PC-3 (cell line): Measurements from ENCODE around the gene LIN9. TPM values are rescaled to one million over a fixed set of nuclear protein-coding genes. Genes with fewer than 3 reads are reported as not detected.

Source experiments
- ATAC-seq: fragments of 200-7000 bp; cut with Tn5 transposase; 2 replicates; pipeline ENCODE4 v1.9.1; 2020; ENCODE audit warnings: mild to moderate bottlenecking, moderate library complexity
- BruUV-seq: library from RNA; stranded (reverse); fragments of 400-500 nt; replicated peaks from 2 replicates; lab custom pipeline; 2021; lab: Mats Ljungman, UMichigan
- CTCF ChIA-PET: fragments of 300-600 bp; sonication (Branson Sonifier 250); formaldehyde crosslinking; loops from one replicate; lab custom pipeline; 2022; ENCODE audit warnings: antibody characterized with exemption; lab: Charles Lee
- POLR2A ChIA-PET: fragments of 300-600 bp; sonication (Branson Sonifier 250); formaldehyde crosslinking; loops from one replicate; lab custom pipeline; 2022; ENCODE audit warnings: antibody characterized with exemption; ENCODE audit not compliant: unreplicated experiment; lab: Charles Lee
- DNase-seq: peaks from one replicate; pipeline ENCODE4 v3.0.0-alpha.2; 2015
- H2AFZ ChIP-seq: fragments of 300-600 bp; sonication (generic); 2 replicates; pipeline ENCODE4 v1.6.0; 2016; ENCODE audit warnings: antibody characterized with exemption, low read length
- H3F3A ChIP-seq: fragments of 300-600 bp; sonication (generic); one replicate; pipeline ENCODE4 v1.6.0; 2017; ENCODE audit warnings: antibody characterized with exemption, low read length, control low read depth, mild to moderate bottlenecking; ENCODE audit not compliant: unreplicated experiment
- H3K27ac ChIP-seq: fragments of 300-600 bp; sonication (generic); 2 replicates; pipeline ENCODE4 v1.5.1; 2016; ENCODE audit warnings: mild to moderate bottlenecking, low read length
- H3K27me3 ChIP-seq: fragments of 300-600 bp; sonication (generic); 2 replicates; pipeline ENCODE4 v1.6.1; 2016; ENCODE audit warnings: low read length, mixed read lengths
- H3K36me3 ChIP-seq: fragments of 300-600 bp; sonication (generic); 2 replicates; pipeline ENCODE4 v1.6.1; 2016; ENCODE audit warnings: low read depth, mixed run types, low read length, mixed read lengths
- H3K4me1 ChIP-seq: fragments of 300-600 bp; sonication (generic); 2 replicates; pipeline ENCODE4 v1.5.1; 2016; ENCODE audit warnings: low read length; ENCODE audit not compliant: insufficient read depth
- H3K4me2 ChIP-seq: fragments of 300-600 bp; sonication (generic); 2 replicates; pipeline ENCODE4 v1.6.0; 2016; ENCODE audit warnings: low read length
- H3K4me3 ChIP-seq: fragments of 300-600 bp; sonication (generic); 2 replicates; pipeline ENCODE4 v1.5.1; 2016; ENCODE audit warnings: mild to moderate bottlenecking, low read length, mixed read lengths
- H3K79me2 ChIP-seq: fragments of 300-600 bp; sonication (generic); 2 replicates; pipeline ENCODE4 v1.6.1; 2017; ENCODE audit warnings: low read length, mixed read lengths
- H3K9ac ChIP-seq: fragments of 300-600 bp; sonication (generic); 2 replicates; pipeline ENCODE4 v1.6.0; 2016; ENCODE audit warnings: mild to moderate bottlenecking, low read length
- H3K9me2 ChIP-seq: fragments of 300-600 bp; sonication (generic); replicated peaks from 2 replicates; pipeline ENCODE4 v1.6.1; 2016; ENCODE audit warnings: mixed run types, low read length, mixed read lengths
- H3K9me3 ChIP-seq: fragments of 300-600 bp; sonication (generic); 2 replicates; pipeline ENCODE4 v1.6.1; 2016; ENCODE audit warnings: low read length, mixed read lengths
- H4K20me1 ChIP-seq: fragments of 300-600 bp; sonication (generic); 2 replicates; pipeline ENCODE4 v1.6.1; 2016; ENCODE audit warnings: low read length, mixed read lengths
- CTCF ChIP-seq: fragments of 300-600 bp; sonication (generic); conservative IDR thresholded peaks from 2 replicates; pipeline ENCODE4 v1.5.1; 2017; ENCODE audit warnings: antibody characterized with exemption, low read depth, mild to moderate bottlenecking, low read length
- EZH2 ChIP-seq: fragments of 300-600 bp; sonication (generic); IDR thresholded peaks from one replicate; pipeline ENCODE4 v1.6.1; 2017; ENCODE audit warnings: antibody characterized with exemption, mild to moderate bottlenecking, low read length; ENCODE audit not compliant: unreplicated experiment
- EZH2phosphoT487 ChIP-seq: fragments of 300-600 bp; sonication (generic); IDR thresholded peaks from 2 replicates; pipeline ENCODE4 v1.6.1; 2018; ENCODE audit warnings: mild to moderate bottlenecking, antibody characterized with exemption, low read length, borderline replicate concordance
- intact Hi-C: fragments of 100-400 bp; cut with micrococcal nuclease; formaldehyde crosslinking; loops from 2 replicates; pipeline ENCODE4 v1.9.0; 2023
- total RNA-seq: library from RNA; depleted of rRNA; stranded (reverse); fragments of >200 nt; gene quantifications from 2 replicates; pipeline ENCODE4 v1.2.3, GENCODE V29; 2014

The LIN9 gene
- total RNA-seq, 1 experiment from 2014 or later, result 25.3 TPM

DNA sequence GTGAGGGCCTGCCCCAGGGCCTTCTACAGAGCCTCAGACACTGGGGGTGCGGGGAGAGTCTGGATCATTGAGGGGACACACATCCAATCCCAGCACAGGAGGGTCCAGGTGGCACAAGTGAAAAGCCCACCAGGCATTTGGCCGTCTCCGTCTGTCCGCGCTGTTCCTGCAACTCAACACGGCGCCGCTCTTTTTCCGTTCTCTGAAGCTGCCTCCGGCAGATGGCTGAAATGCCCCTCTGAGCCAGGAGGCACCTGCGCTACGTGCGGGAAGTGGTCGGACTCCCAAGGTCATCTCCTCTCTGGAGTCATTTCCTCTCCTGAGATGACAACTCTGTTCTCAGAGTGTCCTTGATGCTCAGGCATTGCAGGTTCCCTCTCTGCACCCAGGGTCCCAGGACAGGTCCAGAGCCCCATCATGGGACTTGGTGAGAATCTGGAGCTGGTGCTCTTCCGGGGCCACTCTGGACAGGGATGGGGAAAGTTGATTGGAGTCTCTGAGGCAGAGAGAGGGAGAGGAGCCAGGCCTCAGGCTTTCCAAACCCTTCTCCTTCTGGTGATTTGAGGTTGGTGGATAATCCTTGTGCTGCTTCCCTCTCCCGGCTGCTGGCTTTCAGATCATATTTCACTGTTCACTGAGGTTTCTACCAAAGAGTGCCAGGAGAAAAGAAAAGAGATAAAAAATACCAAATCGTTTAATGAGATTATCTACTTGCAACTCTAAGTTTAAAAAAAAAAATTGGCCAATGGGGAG, 99.5 kb downstream of the LIN9 start:
- H2AFZ ChIP-seq, result no peak overlapping the region
- DNase-seq, result no peak
- CTCF ChIA-PET, result no interaction called here
- H3K9me2 ChIP-seq, result no peaks in the 10 kb centered on the region
- H3K4me2 ChIP-seq, result no peak overlapping the region
- no peak overlapping the region for H3K9ac ChIP-seq
- H3K4me3 ChIP-seq, result no peak overlapping the region
- H3K4me1 ChIP-seq, result no peaks in the 10 kb centered on the region
- no TSS peak for BruUV-seq
- TF ChIP-seq CTCF, result no peak
- POLR2A ChIA-PET, result no interaction called here
- no peak for ATAC-seq
- no peaks in the 10 kb centered on the region for H4K20me1 ChIP-seq
- no peaks in the 10 kb centered on the region for H3F3A ChIP-seq
- H3K9me3 ChIP-seq, result no peaks in the 10 kb centered on the region
- H3K79me2 ChIP-seq, result no peaks in the 10 kb centered on the region
- intact Hi-C loops, result no loop called here
- H3K27me3 ChIP-seq, result no peaks in the 10 kb centered on the region
- no peaks in the 10 kb centered on the region for H3K36me3 ChIP-seq
- H3K27ac ChIP-seq, result no peak overlapping the region

DNA sequence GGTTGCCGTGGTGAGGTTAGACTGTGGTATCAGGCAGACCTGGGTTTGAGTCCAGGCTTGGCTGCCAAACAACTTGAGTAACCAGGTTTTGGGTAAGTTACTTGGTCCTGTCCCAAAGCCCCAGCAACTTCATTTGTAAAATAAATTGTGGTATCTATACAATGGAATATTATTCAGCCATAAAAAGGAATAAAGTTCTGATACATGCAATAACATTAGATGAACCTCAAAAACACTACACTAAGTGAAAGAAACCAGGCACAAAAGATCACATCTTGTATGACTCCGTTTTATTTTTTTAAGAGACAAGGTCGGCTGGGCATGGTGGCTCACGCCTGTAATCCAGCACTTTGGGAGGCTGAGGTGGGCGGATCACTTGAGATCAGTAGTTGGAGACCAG, 101.9 kb downstream of the LIN9 start:
- Histone ChIP-seq H2AFZ (no peak overlapping the region), H3K9me3 (no peaks in the 10 kb centered on the region), H3K36me3 (no peaks in the 10 kb centered on the region), H3K9ac (no peak overlapping the region), H3K27me3 (no peaks in the 10 kb centered on the region), H3K4me1 (no peaks in the 10 kb centered on the region), H3F3A (no peaks in the 10 kb centered on the region), H3K4me2 (no peak overlapping the region), H3K79me2 (no peaks in the 10 kb centered on the region), H3K9me2 (no peaks in the 10 kb centered on the region), H3K4me3 (no peak overlapping the region), H4K20me1 (no peaks in the 10 kb centered on the region), H3K27ac (no peak overlapping the region)
- CTCF ChIA-PET, result no interaction called here
- ATAC-seq (no peak), DNase-seq (no peak)
- no peak for TF ChIP-seq EZH2phosphoT487
- no peak for TF ChIP-seq EZH2
- no peak for TF ChIP-seq CTCF
- no TSS peak for BruUV-seq
- POLR2A ChIA-PET, result no interaction called here
- intact Hi-C loops, result no loop called here

DNA sequence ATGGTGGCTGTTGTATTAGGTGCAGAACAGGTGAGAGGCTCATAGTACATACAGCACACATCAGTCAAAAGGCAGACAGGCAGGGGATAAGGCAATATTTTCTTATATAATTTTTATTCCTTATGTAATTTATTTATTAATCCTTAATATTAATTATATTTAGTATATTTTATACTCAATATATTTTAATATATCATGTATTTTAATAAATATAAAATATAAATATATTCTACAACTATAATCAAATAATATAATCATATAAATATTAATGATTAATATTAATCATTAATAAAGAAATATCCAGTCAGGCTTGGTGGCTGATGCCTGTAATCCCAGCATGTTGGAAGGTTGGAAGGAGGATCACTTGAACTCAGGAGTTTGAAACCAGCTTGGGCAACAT, 104.8 kb downstream of the LIN9 start:
- H4K20me1 ChIP-seq, result no peaks in the 10 kb centered on the region
- no peaks in the 10 kb centered on the region for H3K36me3 ChIP-seq
- ATAC-seq (no peak), DNase-seq (no peak)
- BruUV-seq, result no TSS peak
- no peak overlapping the region for H3K4me3 ChIP-seq
- H2AFZ ChIP-seq, result no peak overlapping the region
- H3K9ac ChIP-seq, result no peak overlapping the region
- no peaks in the 10 kb centered on the region for H3K4me1 ChIP-seq
- no peak overlapping the region for H3K27ac ChIP-seq
- no peaks in the 10 kb centered on the region for H3K79me2 ChIP-seq
- intact Hi-C loops, result loop anchor here (5.0 kb wide), 1 partner anchor 73 kb away; no protein-coding TSS in a partner anchor
- no peak overlapping the region for H3K4me2 ChIP-seq
- TF ChIP-seq EZH2phosphoT487, result no peak
- TF ChIP-seq EZH2, result no peak
- no peak for TF ChIP-seq CTCF
- H3K9me2 ChIP-seq, result no peaks in the 10 kb centered on the region
- no peaks in the 10 kb centered on the region for H3K9me3 ChIP-seq
- ChIA-PET CTCF (no interaction called here), POLR2A (no interaction called here)
- H3F3A ChIP-seq, result no peaks in the 10 kb centered on the region
- H3K27me3 ChIP-seq, result no peaks in the 10 kb centered on the region
